ENCODE data around the gene SNX5.

Gene SNX5

GRCh38 chr20:18011482-18011881 is 42.9 kb upstream of the SNX5 start:
- Histone ChIP-seq H2AFZ (ENCODE audit: low read depth, low read length) (no peak overlapping the region), H3K9me3 (ENCODE audit: insufficient read depth, low read length, severe bottlenecking) (no peaks in the 10 kb centered on the region), H3K27me3 (ENCODE audit: insufficient read depth, low read length, poor library complexity) (no peaks in the 10 kb centered on the region), H3K4me1 (ENCODE audit: insufficient read depth, low read length) (no peaks in the 10 kb centered on the region), H4K20me1 (ENCODE audit: insufficient read depth, low read length) (no peaks in the 10 kb centered on the region; the same call in 1 of the 2 replicates), H3K4me3 (ENCODE audit: low read depth in 1 of 2, low read length in 2 of 2) (no peak overlapping the region), H3K79me2 (ENCODE audit: insufficient read depth, low read length) (no peaks in the 10 kb centered on the region), H3K9ac (ENCODE audit: low read depth, low read length) (no peak overlapping the region), H3K36me3 (ENCODE audit: insufficient read depth, low read length) (no peaks in the 10 kb centered on the region), H3K27ac (ENCODE audit: low read length) (no peak overlapping the region), H3K4me2 (ENCODE audit: insufficient read depth, low read length) (no peak overlapping the region)
- TF ChIP-seq EZH2 (IDR thresholded peaks at IDR 0.05; ENCODE audit: borderline replicate concordance, low read depth, low read length, severe bottlenecking) (no peak), CTCF (IDR thresholded peaks at IDR 0.05; ENCODE audit: borderline replicate concordance, extremely low read depth, low read length, poor library complexity, severe bottlenecking) (no peak)
- no peak for DNase-seq
- no peak for ATAC-seq (ENCODE audit: insufficient read depth, low read depth)

- no peak overlapping the region for H3K4me3 ChIP-seq (ENCODE audit: low read depth in 1 of 2, low read length in 2 of 2)
- H3K79me2 ChIP-seq (ENCODE audit: insufficient read depth, low read length): no peaks in the 10 kb centered on the region
- no peak overlapping the region for H3K4me2 ChIP-seq (ENCODE audit: insufficient read depth, low read length)
- DNase-seq (no peak), ATAC-seq (ENCODE audit: insufficient read depth, low read depth) (no peak)
- no peaks in the 10 kb centered on the region for H3K4me1 ChIP-seq (ENCODE audit: insufficient read depth, low read length)
- H4K20me1 ChIP-seq (ENCODE audit: insufficient read depth, low read length): no peaks in the 10 kb centered on the region; the same call in 1 of the 2 replicates
- no peaks in the 10 kb centered on the region for H3K9me3 ChIP-seq (ENCODE audit: insufficient read depth, low read length, severe bottlenecking)
- no peaks in the 10 kb centered on the region for H3K36me3 ChIP-seq (ENCODE audit: insufficient read depth, low read length)
- no peak overlapping the region for H3K9ac ChIP-seq (ENCODE audit: low read depth, low read length)
- no peaks in the 10 kb centered on the region for H3K27me3 ChIP-seq (ENCODE audit: insufficient read depth, low read length, poor library complexity)
- no peak overlapping the region for H2AFZ ChIP-seq (ENCODE audit: low read depth, low read length)
- H3K27ac ChIP-seq (ENCODE audit: low read length): no peak overlapping the region
- TF ChIP-seq EZH2 (IDR thresholded peaks at IDR 0.05; ENCODE audit: borderline replicate concordance, low read depth, low read length, severe bottlenecking) (no peak), CTCF (IDR thresholded peaks at IDR 0.05; ENCODE audit: borderline replicate concordance, extremely low read depth, low read length, poor library complexity, severe bottlenecking) (no peak)
Measured at GRCh38 chr20:18009116-18009515, 40.5 kb upstream of the SNX5 start.

- ATAC-seq (ENCODE audit: insufficient read depth, low read depth): no peak
- H3K27ac ChIP-seq (ENCODE audit: low read length): no peak overlapping the region
Measured at GRCh38 chr20:18007534-18008292, 39.1 kb upstream of the SNX5 start.

More at GRCh38 chr20:18007534-18008292, 39.1 kb upstream of the SNX5 start:
- H3K9me3 ChIP-seq (ENCODE audit: insufficient read depth, low read length, severe bottlenecking): no peaks in the 10 kb centered on the region
- no peak overlapping the region for H3K4me2 ChIP-seq (ENCODE audit: insufficient read depth, low read length)
- no peak overlapping the region for H2AFZ ChIP-seq (ENCODE audit: low read depth, low read length)
- H3K79me2 ChIP-seq (ENCODE audit: insufficient read depth, low read length): no peaks in the 10 kb centered on the region
- H3K4me3 ChIP-seq (ENCODE audit: low read depth in 1 of 2, low read length in 2 of 2): no peak overlapping the region
- H3K4me1 ChIP-seq (ENCODE audit: insufficient read depth, low read length): no peaks in the 10 kb centered on the region
- H4K20me1 ChIP-seq (ENCODE audit: insufficient read depth, low read length): no peaks in the 10 kb centered on the region; the same call in 1 of the 2 replicates
- DNase-seq: no peak
- H3K36me3 ChIP-seq (ENCODE audit: insufficient read depth, low read length): no peaks in the 10 kb centered on the region
- H3K9ac ChIP-seq (ENCODE audit: low read depth, low read length): no peak overlapping the region
- H3K27me3 ChIP-seq (ENCODE audit: insufficient read depth, low read length, poor library complexity): no peaks in the 10 kb centered on the region
- TF ChIP-seq EZH2 (IDR thresholded peaks at IDR 0.05; ENCODE audit: borderline replicate concordance, low read depth, low read length, severe bottlenecking) (no peak), CTCF (IDR thresholded peaks at IDR 0.05; ENCODE audit: borderline replicate concordance, extremely low read depth, low read length, poor library complexity, severe bottlenecking) (no peak)

Data from DND-41 (cell line).